Ishikawa (cell line): Measurements from ENCODE around the gene GABPB1.

ENCODE experiments used
- CEBPB ChIP-seq: IDR thresholded peaks from 2 replicates; pipeline ENCODE4 v1.6.1; 2012
- CREB1 ChIP-seq: IDR thresholded peaks from 2 replicates; pipeline ENCODE4 v1.6.1; 2012; ENCODE audit warnings: low read depth
- EGR1 ChIP-seq: IDR thresholded peaks from 2 replicates; pipeline ENCODE4 v1.6.1; 2012
- EP300 ChIP-seq: IDR thresholded peaks from 2 replicates; pipeline ENCODE4 v1.6.1; 2012; ENCODE audit warnings: borderline replicate concordance
- TAF1 ChIP-seq: IDR thresholded peaks from 2 replicates; pipeline ENCODE4 v1.6.1; 2012; ENCODE audit warnings: low read depth, mild to moderate bottlenecking
- TF ChIP-seq, protein P1 (sequence below): IDR thresholded peaks from 2 replicates; pipeline ENCODE4 v1.6.1; 2012
- TF ChIP-seq, protein P2 (sequence below): IDR thresholded peaks from 2 replicates; pipeline ENCODE4 v1.6.1; 2012

DNA sequence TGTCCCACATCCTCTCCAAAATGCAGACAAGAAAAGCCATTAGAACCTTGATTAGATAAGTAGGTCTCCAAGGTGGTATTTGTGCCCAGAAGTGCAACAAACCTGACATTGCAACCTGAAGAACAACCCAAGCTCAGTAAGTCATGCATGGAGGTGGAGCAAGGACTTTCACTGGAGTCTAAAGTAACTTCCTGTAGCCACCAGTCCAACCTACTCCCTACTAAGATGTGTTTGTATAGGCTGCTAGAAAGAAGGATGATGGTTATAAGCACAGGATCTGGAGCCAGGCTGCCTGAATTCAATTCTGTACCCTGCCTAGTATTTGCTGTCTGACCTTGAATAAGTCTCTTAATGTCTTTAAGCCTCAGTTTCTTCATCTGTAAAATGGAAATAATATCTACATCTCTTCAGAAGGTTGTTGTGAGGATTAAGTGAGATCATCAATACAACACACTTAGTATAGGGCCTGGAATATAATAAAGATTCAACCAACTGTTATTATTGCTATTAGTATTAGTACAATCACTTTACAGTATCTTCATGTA, 121.7 kb downstream of the GABPB1 start:
- TF ChIP-seq CEBPB (no peak), TAF1 (no peak), EP300 (no peak), CREB1 (no peak), EGR1 (no peak)
- TF ChIP-seq, protein P1, sequence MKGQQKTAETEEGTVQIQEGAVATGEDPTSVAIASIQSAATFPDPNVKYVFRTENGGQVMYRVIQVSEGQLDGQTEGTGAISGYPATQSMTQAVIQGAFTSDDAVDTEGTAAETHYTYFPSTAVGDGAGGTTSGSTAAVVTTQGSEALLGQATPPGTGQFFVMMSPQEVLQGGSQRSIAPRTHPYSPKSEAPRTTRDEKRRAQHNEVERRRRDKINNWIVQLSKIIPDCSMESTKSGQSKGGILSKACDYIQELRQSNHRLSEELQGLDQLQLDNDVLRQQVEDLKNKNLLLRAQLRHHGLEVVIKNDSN: no peak
- TF ChIP-seq, protein P2, sequence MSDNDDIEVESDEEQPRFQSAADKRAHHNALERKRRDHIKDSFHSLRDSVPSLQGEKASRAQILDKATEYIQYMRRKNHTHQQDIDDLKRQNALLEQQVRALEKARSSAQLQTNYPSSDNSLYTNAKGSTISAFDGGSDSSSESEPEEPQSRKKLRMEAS: no peak
